HuH-7.5 (cell line): ENCODE data around the gene DMAC2L.
"Not testable (repeated sequence)": the region's sequence is repeated elsewhere in the genome, so short reads cannot be mapped to it uniquely, and the experiment has no call there.

Experiments
- DNase-seq: peaks from one replicate; pipeline ENCODE4 v3.0.0; 2011; ENCODE audit warnings: low spot score

Gene DMAC2L

GRCh38 chr14:50311972-50312733, at the start of gene DMAC2L, which contains the start of gene L2HGDH:
Gene DMAC2L (plus strand): TSS chr14:50312324. CDS start chr14:50321488, 9,164 bp downstream.
Gene L2HGDH (minus strand): TSS chr14:50312229. CDS start chr14:50312150, 79 bp downstream.
- peak; percentile 87 for DNase-seq

GRCh38 chr14:50262865-50263264, 49.3 kb upstream of the DMAC2L start:
- DNase-seq, result no peak

GRCh38 chr14:50263321-50263720, 48.8 kb upstream of the DMAC2L start:
- DNase-seq, result no peak

- DNase-seq, result no peak
These were observed 47.1 kb upstream of the DMAC2L start for GRCh38 chr14:50265029-50265428.

GRCh38 chr14:50270932-50271331, 41.2 kb upstream of the DMAC2L start:
- no peak for DNase-seq

- DNase-seq, result no peak
These were observed 39.6 kb upstream of the DMAC2L start for GRCh38 chr14:50272498-50272897.

GRCh38 chr14:50285861-50286260, 26.3 kb upstream of the DMAC2L start:
- no peak for DNase-seq

- DNase-seq, result no peak
These were observed 24.0 kb upstream of the DMAC2L start for GRCh38 chr14:50288146-50288545.

- DNase-seq, result no peak
These were observed 21.8 kb upstream of the DMAC2L start for GRCh38 chr14:50290306-50290705.

- no peak for DNase-seq
These were observed 12.5 kb upstream of the DMAC2L start for GRCh38 chr14:50299585-50299984.

GRCh38 chr14:50301914-50302313, 10.2 kb upstream of the DMAC2L start:
- DNase-seq, result no peak

GRCh38 chr14:50303744-50304471, 8.2 kb upstream of the DMAC2L start:
- peak; percentile 46 for DNase-seq

- DNase-seq, result no peak
These were observed 3.7 kb upstream of the DMAC2L start for GRCh38 chr14:50308363-50308915.

GRCh38 chr14:50310445-50310844, 1.7 kb upstream of the DMAC2L start:
- DNase-seq, result no peak

- peak; percentile 69 for DNase-seq
These were observed 670 bp upstream of the DMAC2L start for GRCh38 chr14:50311337-50311971.

- no peak for DNase-seq
These were observed 570 bp downstream of the DMAC2L start for GRCh38 chr14:50312734-50313054.

- not testable (repeated sequence) for DNase-seq
These were observed 2.0 kb downstream of the DMAC2L start for GRCh38 chr14:50314098-50314497.

GRCh38 chr14:50318031-50318626, 6.0 kb downstream of the DMAC2L start:
- DNase-seq, result no peak

- DNase-seq, result no peak
These were observed 7.2 kb downstream of the DMAC2L start for GRCh38 chr14:50319293-50319692.

GRCh38 chr14:50319721-50320120, 7.6 kb downstream of the DMAC2L start:
- no peak for DNase-seq

- DNase-seq, result no peak
These were observed 8.2 kb downstream of the DMAC2L start for GRCh38 chr14:50320283-50320682.

GRCh38 chr14:50321009-50321660, 9.0 kb downstream of the DMAC2L start:
- peak; percentile 48 for DNase-seq
